PFSK-1 (cell line): Measurements from ENCODE around the gene TMEM242.

ENCODE experiments used
- POLR2AphosphoS5 ChIP-seq: IDR thresholded peaks from 2 replicates; pipeline ENCODE4 v1.6.1; 2012; ENCODE audit warnings: low read depth, mild to moderate bottlenecking, control low read depth, low read length, moderate library complexity
- TAF1 ChIP-seq: IDR thresholded peaks from 2 replicates; pipeline ENCODE4 v1.6.1; 2012; ENCODE audit warnings: low read length, control low read depth, borderline replicate concordance; ENCODE audit not compliant: insufficient read depth

DNA sequence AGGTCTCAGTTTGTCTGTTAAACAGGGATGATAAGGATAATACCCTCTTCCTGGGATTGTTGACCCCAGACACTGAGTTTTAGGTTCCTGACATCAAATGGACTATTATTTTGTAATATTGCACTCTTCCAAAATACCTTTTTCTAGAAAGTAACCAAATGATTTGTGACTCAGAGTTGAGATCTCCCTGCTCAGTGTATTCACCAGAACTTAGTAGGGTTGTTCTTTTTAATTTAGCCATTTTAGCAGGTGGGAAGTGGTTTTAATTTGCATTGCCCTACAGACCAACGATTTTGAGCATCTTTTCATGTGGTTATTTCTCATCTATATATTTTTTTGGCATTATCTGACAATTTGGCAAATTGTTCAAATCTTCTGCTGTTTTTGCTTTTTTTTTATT lies 75.1 kb downstream of the TMEM242 start:
- TF ChIP-seq TAF1 (no peak), POLR2AphosphoS5 (no peak)
